Measurements from ENCODE around the gene JAKMIP2.
"Not testable (repeated sequence)": the region's sequence is repeated elsewhere in the genome, so short reads cannot be mapped to it uniquely, and the experiment has no call there.

Gene JAKMIP2

DNA sequence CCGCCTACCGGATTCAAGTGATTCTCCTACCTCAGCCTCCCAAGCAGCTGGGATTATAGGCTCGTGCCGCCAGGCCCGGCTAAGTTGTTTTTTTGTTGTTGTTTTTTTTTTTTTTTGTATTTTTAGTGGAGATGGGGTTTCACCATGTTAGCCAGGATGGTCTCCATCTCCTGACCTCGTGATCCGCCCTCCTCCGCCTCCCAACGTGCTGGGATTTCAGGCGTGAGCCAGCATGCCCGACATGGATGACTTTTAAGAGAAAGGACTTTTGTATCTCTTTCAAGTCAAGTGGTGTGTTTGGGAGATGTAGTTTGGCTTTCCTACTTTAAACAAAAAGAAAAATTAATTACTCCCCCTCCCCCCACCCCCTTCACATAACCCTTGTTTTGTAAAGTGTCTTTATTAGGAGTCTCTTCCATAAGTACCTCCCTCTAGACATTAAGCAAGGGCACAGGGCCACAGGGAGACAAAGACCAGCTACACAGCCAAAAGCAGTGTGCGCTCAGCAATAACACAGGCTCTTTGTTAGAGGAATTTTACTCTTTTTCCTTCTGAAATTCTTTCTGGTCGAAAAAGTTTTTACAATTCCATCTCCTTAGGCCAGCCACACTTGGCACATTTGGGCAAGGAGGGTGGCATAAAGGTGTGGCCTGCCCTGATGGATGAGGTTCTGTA, 31.2 kb downstream of the JAKMIP2 start:
- no peak for FAIRE-seq

DNA sequence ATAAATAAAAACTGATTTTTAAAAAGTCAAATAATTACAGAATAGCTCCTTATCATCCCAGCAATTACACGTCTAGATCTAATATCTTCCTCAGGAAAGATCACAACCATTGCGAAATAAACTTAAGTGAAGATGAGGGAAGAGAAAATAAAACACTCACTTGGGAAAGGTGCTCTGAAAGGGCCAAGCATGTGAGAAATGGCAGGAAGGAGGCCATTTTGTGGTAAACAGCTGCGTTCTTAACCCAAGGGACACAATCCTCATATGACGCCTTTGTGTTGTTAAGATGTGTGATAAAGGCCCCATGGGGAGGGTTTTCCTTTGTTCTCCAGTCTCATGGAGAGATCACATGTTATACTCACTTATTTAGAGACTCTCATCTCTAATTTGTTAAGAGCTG, 32.5 kb downstream of the JAKMIP2 start:
- no peak for FAIRE-seq

More for the DNA sequence above, 31.2 kb downstream of the JAKMIP2 start:
- DNase-seq (ENCODE audit: extremely low spot score, insufficient read length, low read depth): no peak

GRCh38 chr5:147748590-147748989, 33.9 kb downstream of the JAKMIP2 start:
- DNase-seq (ENCODE audit: extremely low spot score, insufficient read length, low read depth): no peak
- FAIRE-seq: no peak

More for the DNA sequence above, 32.5 kb downstream of the JAKMIP2 start:
- no peak for DNase-seq (ENCODE audit: extremely low spot score, insufficient read length, low read depth)

DNA sequence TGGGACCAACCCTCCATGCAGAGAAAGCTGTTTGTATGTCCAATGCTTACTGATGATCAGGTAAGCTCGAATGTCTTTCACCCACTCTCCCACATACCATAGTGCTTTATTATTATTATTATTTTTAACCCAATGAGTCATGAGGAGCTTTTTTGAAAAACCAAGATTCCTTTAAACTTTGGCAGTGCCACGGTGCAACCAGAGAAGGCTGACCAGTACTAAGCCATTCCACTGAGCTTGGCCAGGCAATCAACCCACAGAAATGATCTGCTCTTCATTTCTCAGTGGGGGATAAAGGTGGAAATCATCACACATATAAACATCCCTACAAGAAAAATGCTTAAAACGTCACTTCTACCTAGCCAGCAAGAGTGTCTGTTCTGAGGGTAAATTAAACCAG, 35.5 kb downstream of the JAKMIP2 start:
- no peak for DNase-seq (ENCODE audit: extremely low spot score, insufficient read length, low read depth)
- no peak for FAIRE-seq

DNA sequence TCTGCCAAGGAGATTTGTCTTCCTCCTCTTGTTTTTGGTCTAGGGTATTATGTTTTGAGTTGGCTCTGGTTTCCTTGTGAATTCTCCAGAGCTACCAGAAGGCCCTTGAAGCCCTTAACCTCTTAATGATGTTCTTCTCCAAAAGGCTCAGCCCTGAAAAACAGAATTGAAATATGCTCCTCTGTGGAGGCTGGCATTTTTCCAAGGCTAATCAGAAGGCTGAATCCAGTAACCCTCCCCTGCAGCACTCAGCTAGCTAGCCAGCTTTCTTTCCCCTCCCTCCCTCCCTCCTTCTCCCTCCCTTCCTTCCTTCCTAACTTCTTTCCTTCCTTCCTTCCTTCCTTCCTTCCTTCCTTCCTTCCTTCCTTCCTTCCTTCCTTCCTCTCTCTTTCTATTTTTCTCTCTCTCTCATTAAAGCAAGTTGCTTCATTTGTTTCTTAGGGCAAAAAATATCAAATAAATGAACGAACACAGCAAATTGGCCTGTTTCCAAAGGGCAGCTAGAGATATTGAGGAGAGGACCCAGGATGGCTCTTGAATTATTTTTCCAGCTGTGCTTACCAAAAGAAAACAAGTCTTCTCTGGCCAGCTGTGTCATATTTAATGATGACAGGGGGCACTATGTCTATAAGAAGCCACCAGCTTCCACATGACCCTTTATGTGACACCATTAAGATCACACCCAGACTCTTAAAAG, 38.7 kb downstream of the JAKMIP2 start:
- FAIRE-seq (no peak), DNase-seq (ENCODE audit: extremely low spot score, insufficient read length, low read depth) (no peak)

- FAIRE-seq (no peak), DNase-seq (ENCODE audit: extremely low spot score, insufficient read length, low read depth) (no peak)
These were observed 39.5 kb downstream of the JAKMIP2 start for GRCh38 chr5:147743012-147743411.

GRCh38 chr5:147742151-147742550, 40.4 kb downstream of the JAKMIP2 start:
- FAIRE-seq (no peak), DNase-seq (ENCODE audit: extremely low spot score, insufficient read length, low read depth) (no peak)

DNA sequence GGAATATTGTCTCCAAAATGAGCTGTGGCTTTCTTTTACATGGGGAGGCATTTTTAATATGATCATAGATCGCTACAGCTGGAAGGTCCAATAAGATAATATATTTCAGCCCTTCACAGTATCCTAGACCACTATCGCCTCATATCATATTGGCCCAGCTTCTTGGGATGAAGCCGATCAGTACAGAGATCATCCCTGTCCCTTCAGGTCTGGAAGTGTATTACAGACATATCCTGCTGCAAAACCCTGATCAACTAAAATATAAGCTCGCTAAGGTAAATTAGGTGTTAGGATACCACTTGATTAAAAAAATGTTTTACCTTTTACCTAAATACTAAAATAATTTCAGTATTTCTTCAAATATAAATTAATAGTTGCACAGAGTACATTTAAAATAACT, 41.7 kb downstream of the JAKMIP2 start:
- FAIRE-seq: no peak
- DNase-seq (ENCODE audit: extremely low spot score, insufficient read length, low read depth): no peak

- no peak for DNase-seq (ENCODE audit: extremely low spot score, insufficient read length, low read depth)
- FAIRE-seq: no peak
These were observed 44.6 kb downstream of the JAKMIP2 start for GRCh38 chr5:147737921-147738320.

DNA sequence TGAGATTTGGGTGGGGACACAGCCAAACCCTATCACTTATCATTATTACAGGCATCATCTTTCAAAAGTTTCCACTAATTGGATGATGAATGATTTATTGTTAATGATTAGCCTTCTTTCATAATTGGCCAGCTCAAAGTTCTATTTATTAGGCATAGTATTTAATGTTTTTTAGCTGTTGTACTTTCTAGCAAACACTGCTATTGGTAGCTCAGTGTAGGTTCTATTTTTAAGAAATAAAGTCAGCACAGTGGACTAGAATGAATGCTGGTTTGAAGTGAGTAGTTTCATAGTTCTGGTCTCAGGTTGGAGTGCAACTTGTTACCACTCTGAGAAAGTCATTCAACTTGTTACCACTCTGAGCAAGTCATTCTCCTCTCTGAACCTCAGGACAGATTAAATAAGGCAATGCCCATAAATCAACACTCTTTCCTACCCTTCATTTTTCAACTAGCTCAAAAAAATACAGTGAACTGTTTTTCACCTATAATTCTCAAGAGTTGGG, 46.9 kb downstream of the JAKMIP2 start:
- FAIRE-seq (no peak), DNase-seq (ENCODE audit: extremely low spot score, insufficient read length, low read depth) (no peak)

DNA sequence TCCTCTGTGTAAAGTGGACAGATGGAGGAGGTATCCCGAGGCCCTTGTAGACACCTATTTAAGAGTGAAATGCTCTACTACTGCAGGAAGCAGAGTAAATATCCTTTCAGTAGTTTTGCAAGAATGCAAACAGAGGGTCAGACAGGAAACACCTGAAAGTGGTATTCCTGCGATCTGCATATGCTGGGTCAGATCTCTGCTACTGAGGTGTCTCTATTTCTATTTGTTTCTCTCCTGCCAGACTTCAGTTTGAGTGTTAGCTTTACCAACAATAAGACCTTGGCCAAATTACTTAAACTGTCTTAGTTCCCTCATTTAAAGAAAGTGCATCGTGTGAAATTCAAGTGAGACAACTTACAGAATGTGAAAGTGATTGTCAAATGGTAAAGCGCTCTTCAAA, 47.6 kb downstream of the JAKMIP2 start:
- FAIRE-seq (no peak), DNase-seq (ENCODE audit: extremely low spot score, insufficient read length, low read depth) (no peak)

DNA sequence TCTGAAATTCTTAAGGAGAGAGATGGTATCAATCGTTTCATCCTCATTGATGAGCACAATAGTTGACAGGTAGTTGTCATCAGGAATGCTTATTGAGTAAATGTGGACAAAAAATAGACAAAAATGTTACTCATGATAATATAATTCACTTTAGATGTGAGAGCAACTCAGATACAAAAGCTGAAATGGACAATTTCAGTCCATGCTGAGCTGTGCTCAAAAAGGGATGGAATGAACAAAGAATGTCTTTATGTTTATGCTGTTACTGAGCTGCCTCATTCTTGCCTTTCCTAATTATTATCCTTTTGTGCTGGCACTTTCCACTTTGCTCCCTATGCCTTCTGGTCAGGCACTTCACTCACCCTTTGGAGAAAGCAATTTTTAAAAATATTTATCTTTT, 49.5 kb downstream of the JAKMIP2 start:
- DNase-seq (ENCODE audit: extremely low spot score, insufficient read length, low read depth) (no peak), FAIRE-seq (no peak)

DNA sequence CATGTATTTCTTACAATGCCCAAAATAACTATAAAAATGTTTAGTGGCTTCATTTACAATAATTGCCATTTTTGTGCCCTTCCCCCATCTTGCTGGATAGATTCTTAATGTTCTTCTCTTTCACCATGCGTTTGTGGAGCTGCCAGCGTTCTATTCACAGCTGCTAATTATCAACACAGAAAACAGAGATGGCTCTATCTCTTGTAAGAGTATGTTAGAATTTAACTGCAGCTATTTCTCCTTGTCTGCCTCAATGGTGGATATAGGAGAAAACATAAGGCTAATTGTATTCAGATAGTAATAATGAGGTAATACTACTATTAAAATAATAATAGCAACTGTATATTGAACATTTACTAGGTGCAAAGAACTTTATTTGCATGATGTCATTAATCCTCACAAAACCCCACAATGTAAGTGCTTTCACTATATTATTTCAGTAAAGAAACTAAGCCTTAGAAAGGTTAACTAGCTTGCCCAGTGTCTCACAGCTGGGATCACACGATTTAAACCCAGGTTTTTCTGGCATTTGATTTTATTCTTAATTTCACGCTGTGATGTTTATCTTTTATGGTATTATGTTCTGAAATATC, 50.1 kb downstream of the JAKMIP2 start:
- FAIRE-seq (no peak), DNase-seq (ENCODE audit: extremely low spot score, insufficient read length, low read depth) (no peak)

- FAIRE-seq (no peak), DNase-seq (ENCODE audit: extremely low spot score, insufficient read length, low read depth) (no peak)
These were observed 50.9 kb downstream of the JAKMIP2 start for GRCh38 chr5:147731431-147732290.

DNA sequence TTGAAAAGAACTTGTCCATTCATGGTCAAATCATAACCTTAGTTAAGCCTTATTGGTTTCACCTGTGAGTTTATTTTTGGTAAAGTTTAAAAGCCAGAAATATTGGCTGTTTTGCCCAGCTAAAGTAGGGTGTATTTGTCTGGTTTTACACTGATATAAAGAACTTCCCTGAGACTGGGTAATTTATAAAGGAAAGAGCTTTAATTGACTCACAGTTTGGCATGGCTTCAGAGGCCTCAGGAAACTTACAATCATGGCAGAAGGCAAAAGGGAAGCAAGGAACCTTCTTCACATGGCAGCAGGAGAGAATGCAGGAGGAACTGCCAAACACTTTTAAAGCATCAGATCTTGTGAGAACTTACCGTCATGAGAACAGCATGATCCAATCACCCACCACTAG, 55.3 kb downstream of the JAKMIP2 start:
- FAIRE-seq (no peak), DNase-seq (ENCODE audit: extremely low spot score, insufficient read length, low read depth) (no peak)

DNA sequence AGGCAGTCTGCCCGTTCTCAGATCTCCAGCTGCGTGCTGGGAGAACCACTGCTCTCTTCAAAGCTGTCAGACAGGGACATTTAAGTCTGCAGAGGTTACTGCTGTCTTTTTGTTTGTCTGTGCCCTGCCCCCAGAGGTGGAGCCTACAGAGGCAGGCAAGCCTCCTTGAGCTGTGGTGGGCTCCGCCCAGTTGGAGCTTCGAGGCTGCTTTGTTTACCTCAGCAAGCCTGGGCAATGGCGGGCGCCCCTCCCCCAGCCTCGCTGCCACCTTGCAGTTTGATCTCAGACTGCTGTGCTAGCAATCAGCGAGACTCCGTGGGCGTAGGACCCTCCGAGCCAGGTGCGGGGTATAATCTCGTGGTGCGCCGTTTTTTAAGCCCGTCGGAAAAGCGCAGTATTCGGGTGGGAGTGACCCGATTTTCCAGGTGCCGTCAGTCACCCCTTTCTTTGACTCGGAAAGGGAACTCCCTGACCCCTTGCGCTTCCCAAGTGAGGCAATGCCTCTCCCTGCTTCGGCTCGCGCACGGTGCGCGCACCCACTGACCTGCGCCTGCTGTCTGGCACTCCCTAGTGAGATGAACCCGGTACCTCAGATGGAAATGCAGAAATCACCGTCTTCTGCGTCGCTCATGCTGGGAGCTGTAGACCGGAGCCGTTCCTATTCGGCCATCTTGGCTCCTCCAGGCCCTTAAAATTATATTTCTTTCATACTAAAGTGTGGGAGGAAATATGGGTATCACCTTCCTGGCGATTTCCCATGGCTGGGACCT, 61.2 kb downstream of the JAKMIP2 start:
- not testable (repeated sequence) for DNase-seq (ENCODE audit: extremely low spot score, insufficient read length, low read depth); FAIRE-seq

- DNase-seq (ENCODE audit: extremely low spot score, insufficient read length, low read depth) (no peak), FAIRE-seq (no peak)
These were observed 68.8 kb downstream of the JAKMIP2 start for GRCh38 chr5:147713550-147714295.

- no peak for DNase-seq (ENCODE audit: extremely low spot score, insufficient read length, low read depth)
These were observed 69.9 kb downstream of the JAKMIP2 start for GRCh38 chr5:147712598-147712997.

GRCh38 chr5:147712019-147712418, 70.5 kb downstream of the JAKMIP2 start:
- FAIRE-seq (no peak), DNase-seq (ENCODE audit: extremely low spot score, insufficient read length, low read depth) (no peak)

More at GRCh38 chr5:147712598-147712997, 69.9 kb downstream of the JAKMIP2 start:
- no peak for FAIRE-seq
